ENCODE results near the gene MYO9A.
A peak's percentile ranks its signal among the peaks of the same experiment; 100 is the strongest.

Gene MYO9A

GRCh38 chr15:72118017-72118978, at the start of gene MYO9A, which contains the start of gene SENP8:
Gene MYO9A, minus strand, starts transcription at chr15:72118150. Its CDS starts 71,587 bp downstream, at chr15:72046563.
Gene SENP8, plus strand, starts transcription at chr15:72118403. Its CDS starts 21,221 bp downstream, at chr15:72139624.
- H3K27ac ChIP-seq (ENCODE audit: low read depth, low read length): peak within 1 kb of the TSS; percentile 97
- peaks cover 14% of the 10 kb centered on the region for H3K4me1 ChIP-seq (ENCODE audit: control insufficient read depth, insufficient read depth, low read length, unreplicated experiment)
- H3K4me3 ChIP-seq (ENCODE audit: low read depth, low read length): peak within 1 kb of the TSS; percentile 91
- peaks cover 46% of the 10 kb centered on the region for H3K79me2 ChIP-seq (ENCODE audit: control insufficient read depth, insufficient read depth, low read length, unreplicated experiment)
- H3K36me3 ChIP-seq (ENCODE audit: insufficient read depth, low read length): no peaks in the 10 kb centered on the region
- no peaks in the 10 kb centered on the region for H3K27me3 ChIP-seq (ENCODE audit: insufficient read depth, low read length)
- H2AFZ ChIP-seq (ENCODE audit: low read length, unreplicated experiment): peak within 1 kb of the TSS; percentile 98

DNA sequence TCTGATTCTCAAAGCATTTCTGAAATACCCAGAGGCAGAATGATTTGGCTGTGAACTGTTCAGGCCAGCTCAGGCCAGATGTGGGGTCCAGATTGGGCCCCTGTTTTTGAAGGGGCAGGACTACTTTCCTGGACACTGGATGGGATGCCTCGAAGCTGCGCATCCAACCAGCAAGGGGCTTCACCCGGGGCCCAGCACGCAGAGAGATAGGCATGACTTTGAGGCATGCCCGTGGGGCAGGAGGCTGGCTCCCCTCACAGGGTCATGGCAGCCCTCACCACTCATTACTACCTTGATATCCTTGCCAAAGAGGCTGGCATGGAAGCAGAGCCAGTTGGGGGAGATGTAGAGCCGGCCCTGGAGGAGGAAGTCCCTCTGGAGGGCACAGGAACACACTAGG, 49.5 kb upstream of the MYO9A start:
- Histone ChIP-seq H3K27ac (ENCODE audit: low read depth, low read length) (no peak overlapping the region), H3K4me1 (ENCODE audit: control insufficient read depth, insufficient read depth, low read length, unreplicated experiment) (no peaks in the 10 kb centered on the region), H3K36me3 (ENCODE audit: insufficient read depth, low read length) (no peaks in the 10 kb centered on the region), H3K27me3 (ENCODE audit: insufficient read depth, low read length) (0 out of 2 replicates have a peak, but pooled peaks cover 5% of the 10 kb centered on the region), H3K79me2 (ENCODE audit: control insufficient read depth, insufficient read depth, low read length, unreplicated experiment) (no peaks in the 10 kb centered on the region), H3K4me3 (ENCODE audit: low read depth, low read length) (no peak overlapping the region), H2AFZ (ENCODE audit: low read length, unreplicated experiment) (no peak overlapping the region)

DNA sequence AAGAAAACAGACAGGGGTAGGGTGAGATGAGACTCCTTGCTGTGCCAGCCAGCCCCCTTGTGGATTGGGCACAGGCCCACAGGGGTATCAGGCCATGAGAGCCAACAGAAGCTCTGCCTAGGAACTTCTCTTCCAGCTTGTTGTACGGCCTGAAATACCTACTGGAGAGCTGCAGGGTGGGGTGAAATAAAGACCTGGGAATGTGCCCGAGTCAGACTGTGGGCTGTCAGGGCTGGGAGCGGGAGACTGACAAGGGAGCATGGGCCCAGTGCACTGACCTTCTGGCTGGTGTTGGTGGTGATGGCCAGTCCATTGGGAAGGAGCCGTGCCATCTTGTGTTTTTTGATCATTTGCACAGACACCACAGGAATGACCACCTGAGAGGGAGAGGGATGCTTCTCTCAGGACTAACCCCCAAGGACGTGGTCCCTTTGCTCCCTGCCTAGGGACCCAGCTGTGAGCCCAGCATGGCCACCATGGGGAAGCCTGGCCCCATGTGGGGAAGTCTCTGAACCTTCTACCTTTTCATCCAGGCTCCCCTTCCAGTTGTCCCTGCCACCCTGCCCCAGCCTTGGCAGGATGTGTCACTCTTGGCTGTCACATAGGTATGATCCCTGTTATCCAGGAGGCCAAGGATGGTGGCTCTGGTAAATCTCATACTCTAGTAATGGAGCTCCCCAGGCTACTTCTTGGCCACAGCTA, 48.9 kb upstream of the MYO9A start:
- Histone ChIP-seq H3K27ac (ENCODE audit: low read depth, low read length) (no peak overlapping the region), H3K4me1 (ENCODE audit: control insufficient read depth, insufficient read depth, low read length, unreplicated experiment) (no peaks in the 10 kb centered on the region), H3K27me3 (ENCODE audit: insufficient read depth, low read length) (0 out of 2 replicates have a peak, but pooled peaks cover 5% of the 10 kb centered on the region), H3K4me3 (ENCODE audit: low read depth, low read length) (no peak overlapping the region), H2AFZ (ENCODE audit: low read length, unreplicated experiment) (no peak overlapping the region), H3K36me3 (ENCODE audit: insufficient read depth, low read length) (no peaks in the 10 kb centered on the region), H3K79me2 (ENCODE audit: control insufficient read depth, insufficient read depth, low read length, unreplicated experiment) (no peaks in the 10 kb centered on the region)

GRCh38 chr15:72163719-72164118, 45.8 kb upstream of the MYO9A start:
- H3K4me3 ChIP-seq (ENCODE audit: low read depth, low read length): no peak overlapping the region

GRCh38 chr15:72162569-72162968, 44.6 kb upstream of the MYO9A start:
- Histone ChIP-seq H3K4me1 (ENCODE audit: control insufficient read depth, insufficient read depth, low read length, unreplicated experiment) (no peaks in the 10 kb centered on the region), H3K79me2 (ENCODE audit: control insufficient read depth, insufficient read depth, low read length, unreplicated experiment) (no peaks in the 10 kb centered on the region), H3K27ac (ENCODE audit: low read depth, low read length) (no peak overlapping the region), H2AFZ (ENCODE audit: low read length, unreplicated experiment) (no peak overlapping the region), H3K4me3 (ENCODE audit: low read depth, low read length) (no peak overlapping the region), H3K36me3 (ENCODE audit: insufficient read depth, low read length) (no peaks in the 10 kb centered on the region), H3K27me3 (ENCODE audit: insufficient read depth, low read length) (no peaks in the 10 kb centered on the region)

More at GRCh38 chr15:72163719-72164118, 45.8 kb upstream of the MYO9A start:
- no peaks in the 10 kb centered on the region for H3K79me2 ChIP-seq (ENCODE audit: control insufficient read depth, insufficient read depth, low read length, unreplicated experiment)
- 0 out of 2 replicates have a peak, but pooled peaks cover 5% of the 10 kb centered on the region for H3K27me3 ChIP-seq (ENCODE audit: insufficient read depth, low read length)
- no peak overlapping the region for H3K27ac ChIP-seq (ENCODE audit: low read depth, low read length)
- H3K36me3 ChIP-seq (ENCODE audit: insufficient read depth, low read length): no peaks in the 10 kb centered on the region
- H2AFZ ChIP-seq (ENCODE audit: low read length, unreplicated experiment): no peak overlapping the region
- no peaks in the 10 kb centered on the region for H3K4me1 ChIP-seq (ENCODE audit: control insufficient read depth, insufficient read depth, low read length, unreplicated experiment)

- H3K36me3 ChIP-seq (ENCODE audit: insufficient read depth, low read length): no peaks in the 10 kb centered on the region
- H2AFZ ChIP-seq (ENCODE audit: low read length, unreplicated experiment): no peak overlapping the region
- H3K4me3 ChIP-seq (ENCODE audit: low read depth, low read length): no peak overlapping the region
- H3K79me2 ChIP-seq (ENCODE audit: control insufficient read depth, insufficient read depth, low read length, unreplicated experiment): no peaks in the 10 kb centered on the region
- no peaks in the 10 kb centered on the region for H3K27me3 ChIP-seq (ENCODE audit: insufficient read depth, low read length)
- H3K27ac ChIP-seq (ENCODE audit: low read depth, low read length): no peak overlapping the region
- no peaks in the 10 kb centered on the region for H3K4me1 ChIP-seq (ENCODE audit: control insufficient read depth, insufficient read depth, low read length, unreplicated experiment)
These were observed 43.6 kb upstream of the MYO9A start for GRCh38 chr15:72161361-72162132.

DNA sequence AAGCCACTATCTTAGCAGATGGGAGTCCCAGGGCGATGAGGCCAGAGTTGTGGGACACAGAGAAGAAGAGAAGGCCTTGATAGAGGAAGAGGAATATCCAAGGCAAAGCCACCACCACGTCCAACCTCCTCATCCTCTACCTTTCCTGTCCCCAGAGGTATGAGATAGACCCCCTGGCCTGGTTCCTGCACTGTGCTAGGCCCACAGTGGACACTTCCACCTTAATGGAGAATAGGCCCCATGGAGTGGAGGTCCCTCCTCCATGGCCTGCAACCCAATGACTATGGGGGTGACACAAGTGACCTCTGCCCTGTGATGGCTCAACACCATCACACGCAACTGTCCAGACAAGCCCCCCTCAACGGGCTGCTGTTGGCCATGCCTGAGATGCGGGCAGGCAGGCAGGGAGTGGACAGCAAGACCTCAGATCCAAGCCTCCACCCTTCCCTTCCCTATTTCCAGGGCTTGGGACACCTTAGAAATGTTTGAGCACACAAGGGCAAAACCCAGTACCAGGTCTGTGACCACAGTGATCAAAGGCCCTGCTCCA, 42.8 kb upstream of the MYO9A start:
- Histone ChIP-seq H3K27ac (ENCODE audit: low read depth, low read length) (no peak overlapping the region), H3K4me3 (ENCODE audit: low read depth, low read length) (no peak overlapping the region), H3K4me1 (ENCODE audit: control insufficient read depth, insufficient read depth, low read length, unreplicated experiment) (no peaks in the 10 kb centered on the region), H3K36me3 (ENCODE audit: insufficient read depth, low read length) (no peaks in the 10 kb centered on the region), H3K27me3 (ENCODE audit: insufficient read depth, low read length) (no peaks in the 10 kb centered on the region), H3K79me2 (ENCODE audit: control insufficient read depth, insufficient read depth, low read length, unreplicated experiment) (no peaks in the 10 kb centered on the region), H2AFZ (ENCODE audit: low read length, unreplicated experiment) (no peak overlapping the region)

DNA sequence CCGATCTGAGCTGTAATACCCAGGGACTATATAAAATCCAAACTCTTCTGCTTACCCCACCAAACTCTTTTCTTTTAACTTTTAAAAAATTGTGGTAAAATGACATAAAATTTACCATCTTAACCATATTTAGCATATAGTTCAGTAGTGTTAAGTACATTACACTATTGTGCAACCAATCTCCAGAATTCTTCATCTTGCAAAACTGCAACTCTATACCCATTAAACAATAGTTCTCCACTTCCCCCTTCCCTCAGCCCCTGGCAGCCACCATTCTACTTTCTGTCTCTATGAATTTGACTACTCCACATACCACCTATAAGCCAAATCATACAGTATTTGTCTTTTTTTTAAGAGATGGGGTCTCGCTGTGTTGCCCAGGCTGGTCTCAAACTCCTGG, 39.0 kb upstream of the MYO9A start:
- no peaks in the 10 kb centered on the region for H3K36me3 ChIP-seq (ENCODE audit: insufficient read depth, low read length)
- H3K79me2 ChIP-seq (ENCODE audit: control insufficient read depth, insufficient read depth, low read length, unreplicated experiment): no peaks in the 10 kb centered on the region
- no peak overlapping the region for H3K27ac ChIP-seq (ENCODE audit: low read depth, low read length)
- H2AFZ ChIP-seq (ENCODE audit: low read length, unreplicated experiment): no peak overlapping the region
- no peak overlapping the region for H3K4me3 ChIP-seq (ENCODE audit: low read depth, low read length)
- peaks cover 7% of the 10 kb centered on the region for H3K4me1 ChIP-seq (ENCODE audit: control insufficient read depth, insufficient read depth, low read length, unreplicated experiment)
- H3K27me3 ChIP-seq (ENCODE audit: insufficient read depth, low read length): no peaks in the 10 kb centered on the region

- Histone ChIP-seq H3K36me3 (ENCODE audit: insufficient read depth, low read length) (no peaks in the 10 kb centered on the region), H3K27me3 (ENCODE audit: insufficient read depth, low read length) (no peaks in the 10 kb centered on the region), H3K4me3 (ENCODE audit: low read depth, low read length) (peak overlapping the region; percentile 75), H3K27ac (ENCODE audit: low read depth, low read length) (no peak overlapping the region), H3K4me1 (ENCODE audit: control insufficient read depth, insufficient read depth, low read length, unreplicated experiment) (peaks cover 7% of the 10 kb centered on the region), H2AFZ (ENCODE audit: low read length, unreplicated experiment) (peak overlapping the region; percentile 84), H3K79me2 (ENCODE audit: control insufficient read depth, insufficient read depth, low read length, unreplicated experiment) (no peaks in the 10 kb centered on the region)
These were observed 38.0 kb upstream of the MYO9A start for GRCh38 chr15:72155635-72156616.
